ENCODE data around the gene HMGCS2.
"Not testable (repeated sequence)": the region's sequence is repeated elsewhere in the genome, so short reads cannot be mapped to it uniquely, and the experiment has no call there.

Gene HMGCS2

DNA sequence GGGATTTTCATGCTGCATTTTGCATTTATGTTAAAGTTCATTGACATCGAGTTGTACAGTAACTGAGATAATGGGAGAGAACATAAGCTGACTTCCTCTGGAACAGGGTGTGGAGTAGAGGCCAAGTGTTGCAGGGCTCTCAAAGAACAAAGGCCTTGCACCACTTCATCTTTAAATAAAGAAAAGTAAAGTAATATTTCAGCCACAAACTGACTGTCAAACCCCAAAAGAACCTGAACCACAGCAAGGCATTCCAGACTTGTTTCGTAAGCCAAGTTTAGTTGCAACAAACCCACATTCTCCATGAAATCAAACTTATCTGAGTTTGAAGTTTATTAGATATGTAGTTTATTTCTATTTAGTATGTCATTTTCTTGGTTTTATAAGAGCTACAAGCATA is 19.1 kb upstream of the HMGCS2 start:
- DNase-seq: no peak

DNA sequence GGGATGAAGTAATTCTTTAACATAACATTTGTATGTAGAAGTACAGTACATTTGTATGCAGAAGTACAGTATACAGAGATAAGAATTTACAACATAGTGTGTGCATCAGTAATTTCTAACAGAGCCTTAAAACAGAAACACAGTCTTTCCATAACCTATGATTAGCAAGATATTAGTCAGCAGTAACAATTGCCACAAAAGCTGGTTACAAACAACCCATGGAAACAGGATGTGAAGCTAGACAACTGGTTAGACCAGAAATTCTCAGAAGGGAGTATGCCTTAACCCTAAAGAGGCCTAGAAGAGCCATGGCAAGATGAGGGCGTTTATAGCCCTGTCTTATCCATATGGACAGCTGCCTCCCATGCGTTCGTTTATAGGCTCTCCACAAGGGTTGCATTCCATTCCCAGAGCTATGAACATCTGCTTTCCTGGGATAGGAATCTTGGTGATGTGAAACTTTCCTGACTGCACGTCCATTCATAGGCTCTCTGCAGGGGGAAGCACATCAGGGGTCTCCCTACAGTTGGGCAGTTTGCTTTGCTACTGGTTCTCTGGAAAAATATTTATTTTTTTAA is 17.9 kb upstream of the HMGCS2 start:
- DNase-seq: not testable (repeated sequence)

DNA sequence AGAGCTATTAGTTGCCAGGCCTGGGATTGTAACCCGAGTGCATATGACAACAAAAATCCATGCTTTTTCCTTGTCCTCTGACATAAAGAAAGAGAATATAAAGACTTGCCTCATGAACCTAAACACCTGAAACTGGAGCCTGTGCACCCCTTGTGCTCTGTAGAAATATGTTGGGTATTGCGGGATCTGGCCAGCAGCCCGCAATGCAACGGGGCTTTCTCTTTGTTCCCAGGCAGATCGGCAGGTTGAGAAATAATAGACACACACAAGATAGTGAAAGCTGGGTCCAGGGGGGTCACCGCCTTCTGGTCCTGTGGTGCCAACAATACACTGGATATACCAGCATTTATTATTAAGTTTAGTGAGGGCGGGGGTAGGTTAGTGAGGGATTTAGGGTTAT is 17.3 kb upstream of the HMGCS2 start:
- not testable (repeated sequence) for DNase-seq

DNA sequence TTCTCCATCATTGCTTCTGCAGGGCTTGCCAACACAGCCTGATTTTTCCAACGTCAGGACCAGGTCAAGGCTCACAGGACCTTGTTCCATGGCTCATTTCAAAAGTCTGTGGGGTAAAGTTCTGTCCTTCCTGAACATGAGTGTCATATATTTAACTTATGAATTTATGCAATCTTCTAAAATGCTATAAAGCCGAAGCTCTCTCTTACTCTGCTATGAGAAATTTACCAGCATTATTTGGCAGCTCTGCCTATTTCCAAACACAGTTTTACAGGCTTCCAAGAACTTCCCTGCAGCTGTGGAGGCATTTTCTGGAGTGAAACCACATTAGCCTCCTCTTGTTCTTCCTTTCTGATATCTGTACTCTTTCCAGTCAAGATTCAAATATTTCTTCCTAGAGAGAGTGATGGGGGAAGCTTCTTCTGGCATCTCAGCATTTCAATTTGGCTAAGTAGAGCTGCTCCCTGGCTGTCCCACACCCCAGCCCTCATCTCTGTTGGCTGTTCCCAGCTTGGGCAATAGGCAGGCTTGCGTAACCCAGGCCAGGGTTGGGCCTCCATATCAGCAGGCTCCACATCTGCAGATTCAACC is 15.6 kb upstream of the HMGCS2 start:
- no peak for DNase-seq

DNA sequence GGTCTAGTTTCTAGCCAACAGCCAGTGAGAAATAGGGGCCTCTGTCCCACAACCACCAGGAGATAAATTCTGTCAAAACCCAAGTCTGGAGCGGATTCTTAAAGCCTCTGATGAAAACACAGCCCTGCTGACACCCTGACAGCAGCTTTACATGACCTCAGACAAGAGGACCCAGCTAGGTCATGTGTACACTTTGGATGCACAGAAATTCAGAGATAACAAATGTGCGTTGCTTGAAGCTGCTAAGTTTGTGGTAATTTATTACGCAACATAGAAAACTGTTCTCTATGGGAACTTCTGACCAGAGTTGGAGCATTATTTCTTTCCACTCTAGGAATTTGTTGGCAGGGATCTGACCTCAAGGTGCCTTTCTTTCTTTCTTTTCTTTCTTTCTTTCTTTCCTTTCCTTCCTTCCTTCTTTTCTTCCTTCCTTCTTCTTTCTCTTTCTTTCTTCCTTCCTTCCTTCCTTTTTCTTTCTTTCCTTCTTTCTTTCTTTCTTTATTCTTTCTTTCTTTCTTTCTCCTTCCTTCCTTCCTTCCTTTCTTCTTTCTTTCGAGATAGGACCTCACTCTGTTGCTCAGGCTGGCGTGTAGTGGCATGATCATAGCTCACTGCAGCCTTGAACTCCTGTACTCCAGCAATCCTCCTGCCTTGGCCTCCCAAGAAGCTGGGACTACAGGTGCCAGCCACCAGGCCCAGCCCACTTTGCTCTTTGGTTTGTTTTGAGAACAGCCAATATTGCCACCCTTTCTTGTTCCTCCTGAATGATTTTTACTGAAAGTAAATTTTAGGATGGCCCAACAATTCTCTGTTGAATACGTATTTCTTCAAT is 14.9 kb upstream of the HMGCS2 start:
- DNase-seq: no peak

DNA sequence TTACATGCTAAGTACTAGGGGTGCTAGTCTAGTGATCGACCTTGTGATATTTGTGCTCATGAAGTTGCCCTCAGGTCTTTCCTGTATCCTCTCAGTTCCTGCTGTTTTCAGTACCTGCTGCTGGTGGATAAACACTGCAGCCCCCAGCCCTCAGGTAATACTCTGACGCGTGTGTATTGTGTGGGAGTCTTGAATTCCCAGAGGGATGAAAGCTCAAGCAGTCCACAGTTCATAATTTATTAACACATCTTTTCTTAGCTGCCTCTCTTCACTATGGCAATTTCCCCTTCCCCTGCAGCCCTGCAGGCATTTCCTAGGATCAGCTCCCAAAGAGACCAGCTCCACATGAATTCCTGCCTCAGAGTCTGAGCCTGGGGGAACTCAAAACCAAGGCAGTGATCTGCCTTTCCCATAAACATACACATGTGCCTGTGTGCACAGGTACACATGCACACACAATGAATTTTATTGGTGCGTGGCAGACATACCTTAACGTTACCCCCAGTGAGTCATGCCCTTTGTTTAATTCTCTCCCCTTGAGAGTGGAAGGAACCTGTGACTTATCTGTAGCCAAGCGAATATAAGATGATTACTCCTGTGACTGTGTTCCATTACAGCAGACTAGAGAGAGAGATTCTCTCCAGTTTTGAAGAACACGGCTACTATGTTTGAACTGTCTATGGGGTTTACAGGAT is 14.1 kb upstream of the HMGCS2 start:
- DNase-seq: peak; percentile 36

DNA sequence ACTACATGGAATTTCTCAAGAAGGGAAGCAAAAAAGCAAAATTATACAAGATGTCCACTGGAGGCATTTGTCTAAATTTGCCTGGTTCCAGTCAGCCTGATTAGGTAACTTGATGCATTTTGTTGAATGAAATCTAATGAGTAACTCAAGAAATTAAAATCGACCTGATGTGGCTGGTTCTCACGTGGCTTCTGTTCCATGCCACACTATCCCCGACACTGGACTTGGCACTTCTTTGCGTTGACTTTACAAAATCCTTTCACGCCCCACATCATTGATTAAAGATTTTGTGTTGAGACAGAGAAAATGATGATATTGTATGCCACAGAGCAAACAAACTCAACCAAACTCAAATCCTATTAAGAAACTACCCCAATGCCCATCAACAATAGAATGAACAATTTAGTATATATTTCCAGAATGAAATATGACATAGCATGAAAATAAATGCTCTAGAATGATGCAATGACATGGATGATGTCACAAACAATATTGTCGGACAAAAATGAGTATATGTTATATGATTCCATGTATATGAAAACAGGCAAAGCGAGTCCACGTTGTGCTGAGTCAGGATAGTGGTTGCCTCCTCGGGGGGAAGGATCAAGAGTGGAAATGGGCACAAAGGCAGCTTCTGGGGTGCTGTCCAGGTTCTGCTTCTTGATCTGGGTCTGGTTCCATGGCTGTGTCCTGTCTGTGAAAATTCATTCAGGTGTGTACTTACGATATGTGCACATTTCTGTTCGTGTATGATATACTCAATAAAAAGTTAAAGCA is 12.9 kb upstream of the HMGCS2 start:
- no peak for DNase-seq

DNA sequence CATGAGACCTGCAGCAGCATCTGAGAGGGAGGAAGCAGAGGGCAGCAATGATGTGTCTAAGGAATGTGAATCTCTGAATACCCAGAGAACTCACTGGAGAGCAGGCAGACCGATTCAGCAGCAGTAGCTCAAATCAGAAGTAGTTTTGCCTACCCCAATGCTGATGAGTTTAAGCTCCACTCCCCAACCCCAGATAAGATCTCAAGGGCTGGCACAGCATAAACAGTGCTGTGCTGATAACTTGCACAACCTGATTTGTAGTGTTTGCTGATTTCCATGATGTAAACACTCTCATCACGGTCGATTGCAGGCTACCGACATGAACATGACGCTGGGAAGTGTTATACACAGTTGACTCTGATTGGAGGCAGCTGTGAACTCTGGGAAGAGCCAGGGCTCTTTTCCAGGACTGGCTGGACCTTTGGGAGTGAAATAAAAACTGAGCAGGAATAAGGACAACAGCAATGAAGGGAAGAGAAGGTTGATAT is 11.2 kb upstream of the HMGCS2 start:
- DNase-seq: peak; percentile 51

DNA sequence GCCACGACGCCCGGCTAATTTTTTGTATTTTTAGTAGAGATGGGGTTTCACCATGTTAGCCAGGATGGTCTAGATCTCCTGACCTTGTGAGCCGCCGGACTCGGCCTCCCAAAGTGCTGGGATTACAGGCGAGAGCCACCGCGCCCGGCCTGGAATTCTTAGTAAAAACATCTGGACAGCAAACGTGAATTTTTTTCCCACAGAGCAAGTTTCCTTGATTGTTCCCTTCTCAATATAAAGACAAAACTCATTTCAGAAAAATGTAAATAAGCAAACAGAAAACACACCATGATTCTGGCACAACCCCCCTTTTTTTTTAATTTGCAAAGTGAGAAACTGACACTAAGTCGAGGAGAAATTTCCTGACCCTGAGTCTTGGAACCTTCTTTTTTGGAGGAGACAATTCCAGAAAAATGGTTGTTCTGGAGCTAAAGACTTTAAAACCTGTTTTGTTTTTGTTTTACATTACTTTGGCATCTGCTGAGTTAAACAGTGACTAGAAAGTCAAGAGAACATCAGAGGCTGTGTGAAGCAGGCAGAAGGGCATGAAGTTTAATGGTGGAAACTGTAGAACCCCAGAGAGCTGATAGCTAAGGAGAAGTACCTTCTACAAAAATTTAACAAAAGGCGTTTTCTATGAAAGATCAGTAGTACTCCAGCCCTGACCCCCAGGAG is 10.3 kb upstream of the HMGCS2 start:
- DNase-seq: no peak

DNA sequence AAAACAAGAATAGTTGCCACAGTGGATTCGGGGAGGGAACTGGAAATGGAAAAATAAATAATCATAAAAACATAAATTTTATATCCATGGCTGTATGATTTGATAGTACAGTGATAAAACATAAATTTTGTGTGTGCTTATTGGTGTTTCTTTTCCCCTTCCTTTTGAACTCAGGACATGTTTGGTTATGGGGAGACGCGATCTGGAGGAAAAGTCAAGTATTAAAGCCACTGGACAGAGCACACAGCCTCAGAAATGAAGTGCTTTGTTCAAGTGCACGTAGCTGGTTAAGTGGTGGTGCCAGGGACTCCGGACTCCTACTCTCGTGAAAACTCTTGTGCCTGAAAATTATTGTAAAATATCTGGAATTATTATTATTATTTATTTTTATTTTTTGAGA is 9.7 kb upstream of the HMGCS2 start:
- DNase-seq: no peak

DNA sequence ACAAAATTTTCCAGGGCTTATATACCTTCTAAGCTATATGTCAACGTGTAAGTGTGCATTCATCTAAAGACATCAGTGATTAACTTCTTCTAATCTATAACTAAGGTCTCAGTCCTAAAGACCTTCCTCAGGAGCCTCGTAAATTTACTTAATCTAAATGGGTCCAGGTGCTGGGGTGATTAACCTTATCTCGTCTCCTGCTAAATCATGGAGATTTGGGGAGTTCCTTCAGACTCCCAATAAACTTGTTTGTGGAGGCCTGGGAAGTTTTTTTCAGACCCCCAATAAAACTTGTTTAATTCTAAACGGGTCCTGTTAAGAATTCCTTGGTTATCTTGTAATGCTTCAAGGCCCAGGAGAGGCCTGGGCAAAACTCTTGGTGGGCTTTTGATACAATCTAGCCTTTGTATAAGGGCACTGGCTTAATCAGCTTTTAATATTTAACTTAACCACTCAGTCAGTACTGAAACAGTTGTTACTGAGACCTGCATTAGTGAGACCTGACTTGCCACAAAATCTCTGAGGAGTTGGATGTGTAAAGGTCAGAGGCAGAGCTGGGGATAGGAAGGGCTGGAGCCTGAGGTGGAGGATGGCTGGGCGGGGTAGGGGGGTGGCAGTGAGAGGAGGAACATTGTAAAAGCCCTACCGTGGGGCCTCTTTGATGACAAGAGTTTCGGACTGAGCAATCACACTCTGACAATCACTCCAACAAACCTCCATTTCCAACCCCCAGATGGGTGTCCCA is 6.2 kb upstream of the HMGCS2 start:
- DNase-seq: no peak

DNA sequence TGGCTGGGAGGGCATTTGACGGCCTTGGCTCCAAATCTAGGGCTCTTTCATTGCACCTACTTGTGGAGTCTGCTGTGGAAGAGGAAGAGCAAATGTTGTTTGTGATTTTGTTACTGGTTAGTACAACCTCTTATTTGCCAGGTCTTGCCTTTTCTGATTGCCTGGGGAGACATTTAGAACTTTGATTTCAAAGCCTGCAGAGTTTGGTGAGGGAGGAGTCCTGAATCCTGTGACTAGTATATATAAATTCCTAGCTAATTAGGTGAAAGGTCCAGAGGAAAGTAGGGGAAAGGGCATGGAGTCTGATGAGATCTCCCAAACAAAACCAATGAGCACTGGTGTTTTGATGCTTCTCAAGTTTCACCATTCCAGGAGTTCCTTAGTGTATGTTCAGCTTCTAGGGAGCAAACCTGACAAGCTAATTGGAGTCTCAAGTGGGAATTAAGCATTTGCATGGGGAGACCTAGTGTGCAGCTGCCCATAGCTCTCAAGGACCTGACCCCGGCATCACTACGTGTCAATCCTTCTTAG is 5.1 kb upstream of the HMGCS2 start:
- peak; percentile 47 for DNase-seq

DNA sequence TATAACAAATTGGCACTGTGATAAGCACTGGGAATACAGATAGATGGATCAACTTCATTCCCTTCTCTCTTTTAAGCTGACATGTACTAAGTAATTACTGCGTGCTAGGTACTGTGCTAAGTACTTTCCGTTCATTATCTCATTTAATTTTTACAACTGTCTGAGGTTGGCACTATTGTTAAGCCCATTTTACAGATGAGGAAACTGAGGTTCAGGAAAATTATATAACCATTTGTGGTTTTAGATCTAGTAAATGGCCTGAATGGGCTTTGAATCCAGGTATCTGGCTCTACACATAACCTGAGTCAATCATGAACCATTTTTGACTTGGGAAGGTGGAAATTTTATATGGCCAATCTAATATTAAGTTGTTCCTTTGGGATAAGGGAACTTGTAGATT is 3.6 kb upstream of the HMGCS2 start:
- DNase-seq: no peak

DNA sequence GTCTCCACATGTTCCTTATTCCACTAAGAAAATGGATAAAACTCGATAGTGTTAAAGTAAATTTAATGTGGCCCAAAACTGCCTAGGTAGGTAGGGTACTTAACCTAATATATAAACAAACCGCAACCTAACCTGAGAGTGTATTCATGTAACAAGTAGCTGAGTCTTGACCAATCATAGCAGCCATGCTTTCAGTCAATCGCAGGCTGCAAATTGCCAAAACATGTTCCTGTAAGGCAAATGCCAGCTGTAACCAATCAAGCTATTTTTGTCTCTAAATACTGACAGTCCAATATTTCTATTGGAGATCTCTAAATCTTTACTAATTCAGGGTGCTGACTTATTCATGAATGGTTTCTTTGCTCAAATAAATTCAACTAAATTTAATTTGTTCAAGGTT is 3.1 kb upstream of the HMGCS2 start:
- no peak for DNase-seq

DNA sequence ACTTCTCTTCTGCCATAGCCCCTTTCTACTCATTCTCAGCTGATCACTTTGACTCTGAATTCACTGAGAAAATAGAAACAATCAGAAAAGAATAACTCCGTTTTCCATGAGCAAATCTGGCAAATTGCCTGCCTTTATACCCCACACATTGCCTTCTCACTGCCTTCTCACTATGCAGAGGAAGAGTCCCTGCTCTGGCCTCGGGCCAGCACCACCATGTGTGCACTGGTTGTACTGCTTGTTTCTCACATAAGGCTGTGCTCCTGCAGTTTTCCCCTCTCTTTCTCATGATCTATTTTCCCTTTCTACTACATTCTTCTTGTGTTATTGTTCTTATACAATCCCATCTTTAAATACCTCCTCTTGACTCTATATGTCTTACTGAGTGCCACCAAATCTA is 2.3 kb upstream of the HMGCS2 start:
- DNase-seq: peak; percentile 47

DNA sequence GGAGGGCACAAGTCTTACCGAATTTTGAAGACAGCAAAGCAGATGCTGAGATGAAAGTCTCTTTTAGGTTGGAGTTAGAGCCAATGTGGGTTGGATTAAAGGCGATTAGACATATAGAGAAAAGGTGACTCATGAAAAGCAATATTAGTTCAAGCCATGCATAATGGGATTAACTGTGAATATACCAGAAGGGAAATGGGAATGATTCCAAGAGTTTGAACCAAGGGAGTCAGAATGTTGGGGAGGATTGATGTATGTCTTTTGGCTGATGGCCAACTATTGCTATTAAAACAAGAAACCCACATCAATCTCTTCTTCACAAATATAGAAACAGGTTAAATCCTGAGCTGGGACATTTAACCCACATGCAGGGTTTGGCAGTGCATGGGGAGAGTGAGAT is 1.2 kb downstream of the HMGCS2 start:
- no peak for DNase-seq

DNA sequence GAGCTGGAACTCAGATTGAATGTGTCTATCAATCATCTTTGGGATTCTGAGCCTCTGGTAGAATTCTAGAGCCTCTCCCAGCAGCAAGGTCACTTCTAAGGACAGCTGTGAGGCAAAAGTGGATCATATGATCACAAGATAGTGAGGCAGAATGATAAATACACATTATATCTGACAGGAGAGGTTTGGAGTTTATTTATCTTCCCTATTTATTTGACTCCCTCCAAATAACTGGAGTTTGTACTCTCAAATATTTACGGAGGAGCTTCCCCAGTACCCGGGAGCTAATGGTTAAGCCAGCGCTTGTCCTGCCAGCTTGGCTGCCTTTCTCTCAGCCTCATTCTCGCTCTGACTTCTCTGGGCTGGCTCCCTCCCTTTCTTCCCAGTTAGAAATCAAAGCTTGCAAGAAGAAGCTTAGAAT is 2.3 kb downstream of the HMGCS2 start:
- DNase-seq: no peak

DNA sequence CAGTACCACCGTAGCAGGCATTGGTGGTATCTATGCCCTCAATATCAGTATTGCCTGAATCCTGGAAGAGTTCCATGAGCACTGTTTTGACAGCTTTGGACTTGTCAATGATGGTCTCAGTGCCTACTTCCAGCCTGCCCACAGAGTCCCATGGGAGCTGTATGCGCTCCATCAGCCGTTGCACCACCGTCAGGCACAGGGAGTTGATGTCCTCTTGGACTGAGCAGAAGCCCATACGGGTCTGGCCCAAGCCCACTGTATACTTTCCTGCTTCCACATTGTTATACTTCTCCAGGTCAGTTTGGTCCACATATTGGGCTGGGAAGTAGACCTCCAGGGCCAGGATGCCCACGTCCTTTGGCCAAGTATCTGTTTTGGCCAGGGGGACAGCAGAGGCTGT is 4.5 kb downstream of the HMGCS2 start:
- no peak for DNase-seq

DNA sequence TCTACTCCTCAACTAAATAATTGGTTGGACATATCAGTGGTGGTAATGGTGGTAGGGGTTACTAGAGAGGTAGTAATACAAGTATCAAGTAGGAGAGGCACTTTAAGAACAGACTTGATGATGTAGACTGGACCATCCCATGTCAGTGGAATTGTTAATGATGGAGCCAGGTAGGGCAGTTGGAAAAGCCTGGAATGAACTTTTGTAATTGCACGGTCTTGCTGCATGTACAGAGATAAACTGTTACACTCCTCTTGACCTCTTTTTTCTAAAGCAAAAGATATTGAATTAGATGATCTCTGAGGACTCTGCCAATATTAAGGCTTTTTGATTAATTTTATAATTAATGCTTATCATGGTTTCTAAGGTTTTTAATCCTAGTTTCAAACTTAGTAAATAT is 5.8 kb downstream of the HMGCS2 start:
- no peak for DNase-seq

DNA sequence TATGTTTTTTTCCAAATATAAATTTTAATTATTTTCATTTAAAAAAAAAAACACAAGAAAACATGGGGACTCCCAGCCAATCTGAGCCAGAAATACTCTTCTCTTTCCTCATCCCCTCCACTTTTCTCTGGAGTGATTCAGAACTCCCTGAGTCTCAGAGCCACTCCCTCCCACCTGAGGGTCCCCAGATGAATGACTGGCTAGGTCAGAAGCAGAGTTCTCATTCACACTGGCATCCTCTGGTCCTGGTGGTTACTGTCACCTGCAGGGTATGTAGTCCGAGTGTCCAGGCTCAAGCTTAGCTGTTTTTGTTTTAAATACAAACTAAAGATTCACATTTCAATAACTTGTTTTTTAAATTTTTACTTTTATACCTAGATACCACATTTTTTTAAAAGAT is 6.3 kb downstream of the HMGCS2 start:
- no peak for DNase-seq

DNA sequence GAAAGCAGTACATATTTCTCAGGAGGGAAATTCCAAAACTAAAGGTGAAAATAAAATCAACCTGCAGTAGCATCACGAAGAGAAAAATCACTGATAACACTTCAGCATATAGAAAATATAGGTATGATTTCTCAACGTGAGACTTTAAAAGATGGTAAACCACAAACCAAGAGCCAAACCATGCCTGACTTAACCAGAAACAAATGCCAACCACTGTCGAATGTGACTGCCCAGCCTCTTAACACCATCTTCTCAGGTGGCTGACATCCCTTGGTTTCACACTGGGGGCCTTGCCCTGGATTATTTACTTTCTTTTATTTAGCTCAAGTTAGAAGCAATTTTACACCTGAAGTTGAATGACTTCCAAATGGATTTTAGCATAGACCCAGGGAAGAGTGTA is 10.1 kb downstream of the HMGCS2 start:
- DNase-seq: no peak
